ENCODE measurements around the gene KRTAP22-1.

Gene KRTAP22-1

GRCh38 chr21:30600787-30601186 is at the start of gene KRTAP22-1:
TSS of gene KRTAP22-1 (plus strand) at chr21:30601087.
- DNase-seq = no peak

DNA sequence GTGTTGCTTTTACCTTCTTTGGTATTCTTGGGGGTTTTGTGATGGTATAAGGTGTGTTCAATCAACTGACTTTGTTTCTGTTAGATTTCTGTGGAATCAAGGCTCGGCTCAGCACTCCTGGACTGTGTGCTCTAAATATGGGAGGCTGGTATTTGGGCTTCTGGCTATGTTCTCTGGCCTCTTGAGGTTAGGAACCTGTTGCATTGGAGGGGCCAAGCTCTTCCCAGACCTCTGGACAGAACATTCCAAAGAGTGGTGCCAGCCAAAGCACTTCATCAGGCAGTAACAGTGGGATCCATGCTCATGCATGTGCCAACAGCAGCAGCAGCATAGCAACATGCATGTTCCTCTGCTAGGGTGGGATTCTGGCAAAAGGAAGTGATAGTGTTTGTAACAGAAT is 48.1 kb upstream of the KRTAP22-1 start:
- no peak for DNase-seq

DNA sequence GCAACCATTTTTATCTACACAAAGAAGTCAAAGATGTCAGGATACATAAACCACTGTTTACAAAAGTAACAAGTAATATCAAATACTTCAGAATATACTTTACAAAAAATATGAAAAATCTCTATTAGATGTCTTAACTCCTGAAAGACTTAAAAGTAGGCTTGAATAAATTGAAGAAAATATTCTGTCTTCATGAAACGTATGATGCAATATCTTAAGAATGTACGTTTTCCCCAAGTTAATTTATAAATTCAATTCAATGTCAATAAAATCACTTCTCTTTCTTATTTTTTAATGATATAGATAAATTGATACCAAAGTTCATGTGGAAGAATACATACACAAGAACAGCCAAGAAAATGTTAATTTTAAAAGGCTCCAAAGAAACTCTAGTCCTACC is 45.8 kb upstream of the KRTAP22-1 start:
- DNase-seq = no peak

DNA sequence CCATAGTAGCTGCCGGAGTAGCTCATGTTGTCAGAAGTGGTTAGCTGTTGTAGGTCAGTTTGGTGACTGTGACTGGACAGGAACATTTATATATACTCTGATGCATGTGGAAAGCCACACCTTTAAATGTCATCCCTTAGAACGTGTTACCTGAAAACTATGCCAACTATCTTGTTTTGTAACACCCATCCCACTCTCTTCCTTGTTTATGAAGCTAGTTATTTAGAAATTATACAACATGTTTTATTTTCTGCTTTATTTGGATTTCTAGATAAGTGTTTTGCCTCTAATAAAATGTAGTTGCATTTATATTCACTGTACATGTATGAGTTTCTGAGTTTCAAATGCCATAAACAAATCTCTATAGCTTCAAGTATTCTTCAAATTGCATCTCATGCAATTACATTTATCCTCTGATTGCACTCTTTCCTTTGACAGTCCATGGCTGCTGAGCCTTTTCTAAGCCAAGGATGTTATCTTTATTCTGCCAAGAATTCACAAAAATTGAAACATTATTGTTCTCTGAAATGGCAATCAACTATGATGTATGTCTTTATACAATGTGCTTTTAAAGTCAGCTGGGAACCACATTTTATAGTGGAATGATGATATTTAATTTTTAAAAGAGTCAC is 39.5 kb upstream of the KRTAP22-1 start, which contains the start of gene KRTAP19-7:
KRTAP19-7 (minus strand) TSS at position 51 of the 632 bp plus-strand sequence; CDS start at position 26, 25 bp downstream.
- DNase-seq = no peak

DNA sequence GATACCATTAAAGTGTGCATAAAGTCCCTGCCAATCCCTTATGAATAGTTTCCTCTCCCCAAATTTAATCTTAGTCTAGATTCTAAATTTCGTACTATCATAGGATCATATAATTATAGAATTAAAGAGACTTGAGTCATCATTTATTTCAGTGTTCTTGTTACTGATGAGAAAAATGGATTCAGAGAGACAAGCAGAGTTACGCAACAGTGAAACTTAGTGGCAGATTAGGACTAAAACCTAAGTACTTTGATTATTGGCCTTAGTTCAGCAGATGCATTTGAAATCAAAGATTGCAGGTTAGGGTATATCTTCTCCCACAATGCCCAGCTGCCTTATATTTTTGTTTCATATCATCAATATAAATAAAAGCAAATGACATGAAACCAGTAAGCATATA is 38.9 kb upstream of the KRTAP22-1 start:
- no peak for DNase-seq

DNA sequence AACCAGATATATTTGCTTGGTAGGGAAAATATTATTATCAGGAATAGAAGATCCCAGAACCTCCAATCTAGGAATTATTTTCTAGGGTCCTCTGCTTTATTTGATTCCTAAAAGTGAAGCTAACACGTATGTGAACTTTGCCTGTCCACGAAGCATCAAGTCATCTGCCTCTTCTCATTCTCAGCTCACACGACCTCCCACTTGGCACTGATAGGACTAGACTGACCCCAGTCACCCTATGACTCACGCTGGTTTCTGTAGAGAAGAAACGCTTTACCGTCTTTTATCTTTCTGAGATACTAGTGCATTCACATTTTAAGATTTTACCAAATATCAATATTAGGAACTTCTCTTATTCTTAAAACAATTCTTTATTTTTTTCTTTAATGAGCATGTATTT is 37.8 kb upstream of the KRTAP22-1 start:
- no peak for DNase-seq

- no peak for DNase-seq
These were observed 37.3 kb upstream of the KRTAP22-1 start for GRCh38 chr21:30563630-30564029.

DNA sequence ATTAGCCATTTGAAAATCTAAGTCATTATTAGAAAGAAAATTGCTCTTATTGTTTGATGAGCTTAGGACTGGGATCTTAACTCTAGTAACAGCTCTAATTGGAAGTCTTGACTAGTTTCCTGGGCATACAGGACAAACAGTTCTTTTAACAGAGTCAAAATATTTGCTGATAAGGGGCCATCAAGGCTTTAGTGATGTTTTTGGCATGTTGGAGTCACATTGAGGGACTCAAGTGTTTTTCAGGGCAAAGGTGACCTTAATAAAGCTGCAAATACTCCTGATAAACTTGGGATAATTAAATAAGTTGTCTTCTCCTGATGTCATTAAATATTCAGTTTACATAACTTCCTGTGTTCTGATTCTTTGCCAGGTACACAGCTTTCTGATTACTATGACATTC is 33.3 kb upstream of the KRTAP22-1 start:
- DNase-seq = no peak

DNA sequence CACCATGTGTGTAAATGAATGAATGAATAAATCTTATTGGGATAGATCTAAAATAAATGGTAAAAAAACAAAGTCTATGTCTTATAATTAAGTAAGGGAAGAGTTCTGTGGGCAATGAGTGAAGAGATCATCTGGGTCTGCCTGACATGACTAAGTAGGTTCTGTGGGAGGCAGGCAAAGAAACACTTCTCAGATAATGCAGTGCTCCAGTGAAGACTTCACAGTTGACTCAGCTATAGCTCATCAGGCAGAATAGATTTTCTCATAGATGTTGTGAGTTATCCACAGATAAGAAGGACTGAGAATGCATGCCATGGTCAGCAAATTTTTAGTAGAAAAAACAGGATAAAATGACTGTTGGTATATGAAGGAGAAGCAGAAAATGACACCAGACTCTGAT is 23.1 kb upstream of the KRTAP22-1 start:
- DNase-seq = no peak

- DNase-seq = no peak
These were observed 21.5 kb upstream of the KRTAP22-1 start for GRCh38 chr21:30579346-30579745.

DNA sequence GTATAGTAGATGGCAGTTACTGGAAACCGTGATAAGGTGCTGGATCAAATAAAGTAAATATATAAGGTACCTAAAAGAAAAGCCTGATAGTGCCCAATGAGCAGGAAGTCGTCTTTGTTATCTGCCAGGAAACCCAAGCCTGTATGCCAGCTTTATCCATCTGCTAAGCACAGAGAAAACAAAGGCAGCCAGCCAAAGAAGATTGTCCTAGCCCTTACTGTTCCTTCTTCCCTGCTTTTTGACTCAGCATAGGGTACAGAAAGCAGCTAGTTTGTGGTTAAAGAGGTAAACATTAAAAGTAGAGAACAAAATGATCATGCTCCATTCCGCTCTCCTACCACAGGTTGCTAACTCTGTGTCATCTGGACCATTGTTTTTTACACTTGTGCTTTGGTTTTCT is 20.8 kb upstream of the KRTAP22-1 start:
- no peak for DNase-seq

DNA sequence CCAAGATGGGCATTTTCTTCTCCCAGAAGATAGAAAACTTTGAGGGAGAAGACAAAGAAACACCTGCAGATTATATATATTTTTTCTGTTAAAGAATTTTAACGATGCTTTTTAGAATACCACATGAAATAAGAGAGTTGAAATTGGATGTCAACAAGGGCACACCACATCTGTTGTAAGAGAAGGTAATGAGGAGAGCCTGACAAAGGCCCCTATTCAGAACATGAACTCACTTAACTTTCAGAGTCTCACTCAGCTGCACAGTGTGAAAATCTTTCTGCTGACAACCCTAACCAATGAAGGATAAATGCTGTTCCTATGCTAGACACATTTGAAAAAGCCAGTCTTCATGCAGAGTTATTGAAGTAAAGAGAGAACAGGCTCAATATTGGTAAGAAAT is 18.0 kb upstream of the KRTAP22-1 start:
- DNase-seq = no peak

GRCh38 chr21:30590297-30590696 is 10.6 kb upstream of the KRTAP22-1 start, which contains the start of gene KRTAP22-2:
TSS of gene KRTAP22-2 (minus strand) at chr21:30590397.
- no peak for DNase-seq

GRCh38 chr21:30592140-30592539 is 8.7 kb upstream of the KRTAP22-1 start, which contains the start of gene KRTAP6-3:
TSS of gene KRTAP6-3 (plus strand) at chr21:30592440. CDS start at chr21:30592446, 6 bp downstream.
- no peak for DNase-seq

DNA sequence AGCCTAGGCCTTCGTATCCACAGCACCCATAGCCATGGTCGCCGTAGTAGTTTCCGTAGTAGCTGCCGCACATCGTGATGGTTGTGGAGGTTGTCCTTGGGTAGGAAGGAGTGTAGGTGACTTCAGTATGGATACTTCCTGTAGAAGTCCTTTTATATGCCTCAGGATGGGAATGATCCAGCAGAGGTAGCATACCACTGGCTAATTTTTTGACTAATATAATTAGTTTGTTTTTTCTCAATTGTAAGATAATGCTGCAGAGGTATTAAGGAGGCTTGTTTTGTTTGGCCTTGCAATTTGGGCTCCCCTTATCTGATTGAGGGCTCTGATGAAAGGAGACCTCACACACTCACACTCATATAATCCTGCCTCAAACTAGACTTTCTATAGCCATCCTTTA is 2.1 kb upstream of the KRTAP22-1 start, which contains the start of gene KRTAP6-2:
KRTAP6-2 (minus strand) TSS at position 101 of the 400 bp plus-strand sequence; CDS start at position 73, 28 bp downstream.
- DNase-seq = no peak

- no peak for DNase-seq
These were observed 5.1 kb downstream of the KRTAP22-1 start for GRCh38 chr21:30605968-30606367.

GRCh38 chr21:30612132-30612531 is 11.2 kb downstream of the KRTAP22-1 start:
- no peak for DNase-seq

- no peak for DNase-seq
These were observed 12.9 kb downstream of the KRTAP22-1 start, which contains the start of gene KRTAP6-1 for GRCh38 chr21:30613836-30614235. TSS of gene KRTAP6-1 (minus strand) at chr21:30613930. CDS start at chr21:30613904, 26 bp downstream.

DNA sequence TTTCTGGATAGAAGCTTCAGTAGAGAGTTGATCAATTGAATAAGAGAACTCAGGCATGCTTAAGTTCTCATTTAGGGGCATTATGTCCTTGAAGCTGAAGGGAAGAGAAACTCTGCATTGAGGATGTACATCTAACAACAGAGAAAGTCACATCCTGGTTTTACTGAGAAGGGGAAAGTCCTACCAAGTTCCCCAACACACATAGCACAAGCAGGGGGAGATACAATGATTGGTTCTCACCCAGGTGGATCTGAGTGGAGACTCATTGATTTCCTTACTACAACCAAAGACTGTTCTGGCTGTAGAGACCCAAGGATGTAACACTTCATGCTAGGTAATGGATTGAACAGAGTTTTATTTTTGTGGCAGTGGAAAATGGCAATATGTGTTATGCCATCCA is 14.3 kb downstream of the KRTAP22-1 start:
- no peak for DNase-seq

- DNase-seq = no peak
These were observed 15.2 kb downstream of the KRTAP22-1 start, which contains the start of gene KRTAP20-1 for GRCh38 chr21:30616125-30616524. TSS of gene KRTAP20-1 (plus strand) at chr21:30616425. CDS start at chr21:30616455, 30 bp downstream.

DNA sequence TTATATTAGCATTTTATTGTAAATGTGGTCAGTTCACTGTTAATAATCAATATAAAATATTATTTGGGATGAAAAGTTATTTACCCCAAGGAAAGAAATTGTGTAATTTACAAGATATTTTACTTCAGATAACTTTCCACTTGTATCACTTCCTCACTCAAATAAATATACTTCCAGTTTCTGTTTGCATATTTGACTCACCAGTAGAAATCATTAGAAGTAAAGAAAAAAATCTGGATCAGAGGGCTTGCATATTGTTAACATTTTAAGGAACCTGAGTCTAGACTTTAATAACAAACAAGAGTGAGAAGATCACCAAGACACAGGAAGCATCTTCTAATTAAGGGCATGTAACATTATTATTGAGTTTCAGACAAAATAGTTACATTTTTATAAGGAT is 19.2 kb downstream of the KRTAP22-1 start:
- no peak for DNase-seq

GRCh38 chr21:30620522-30620921 is 19.6 kb downstream of the KRTAP22-1 start, which contains the start of gene KRTAP20-4:
TSS of gene KRTAP20-4 (plus strand) at chr21:30620627.
- DNase-seq = no peak

DNA sequence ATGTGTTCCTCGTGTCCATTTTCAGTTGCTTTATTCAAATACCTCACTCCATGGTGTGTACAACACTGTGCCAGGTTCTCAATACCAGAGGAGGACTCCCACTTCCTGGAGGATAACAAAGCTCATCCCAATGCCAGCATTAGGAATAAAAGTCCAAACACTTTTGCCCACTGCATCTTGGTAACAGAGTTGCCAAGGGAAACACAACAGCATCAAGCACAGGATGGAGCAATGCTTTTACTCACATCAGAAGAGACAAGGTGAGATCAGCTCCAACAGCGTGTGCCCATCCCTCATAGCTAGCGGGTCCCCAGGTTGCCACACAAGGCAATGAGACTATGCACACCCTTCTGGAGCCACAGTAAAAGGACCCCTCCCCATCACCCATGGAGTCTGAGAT is 22.5 kb downstream of the KRTAP22-1 start:
- no peak for DNase-seq

- DNase-seq = no peak
These were observed 24.7 kb downstream of the KRTAP22-1 start for GRCh38 chr21:30625449-30626165.
